ENCODE results near the gene DDR2. TPM values are rescaled to one million over a fixed set of nuclear protein-coding genes. Genes with fewer than 3 reads are reported as not detected.

Gene DDR2
- total and polyA plus RNA-seq, 4 donors, result 2.3 to 55.7 (median 17.6) TPM

GRCh38 chr1:162688521-162688920 is 56.3 kb downstream of the DDR2 start:
- DNase-seq (no peak), ATAC-seq (ENCODE audit: insufficient read depth, low FRiP score) (no peak)
- Histone ChIP-seq H3K4me3 (no peak overlapping the region), H3K27me3 (ENCODE audit: control insufficient read depth in 3 of 3, insufficient read depth in 3 of 3, low read length in 2 of 3) (no peaks in the 10 kb centered on the region), H3K4me1 (ENCODE audit: control insufficient read depth in 5 of 5, insufficient read depth in 5 of 5, low read length in 5 of 5) (peaks cover 0 to 16% (median 6%) of the 10 kb centered on the region in 5 donors), H3K36me3 (ENCODE audit: control insufficient read depth in 4 of 4, insufficient read depth in 4 of 4, low read length in 4 of 4) (no peaks in the 10 kb centered on the region), H3K9ac (ENCODE audit: insufficient read depth in 1 of 2, low read length in 2 of 2) (no peak overlapping the region), H3K9me3 (ENCODE audit: control insufficient read depth in 4 of 4, insufficient read depth in 3 of 4, low read length in 3 of 4) (no peaks in the 10 kb centered on the region), H3K27ac (ENCODE audit: low read depth in 1 of 2, low read length in 1 of 2) (peak overlapping the region in 1 of 2 donors; percentile 76)
- no peak for TF ChIP-seq CTCF (IDR thresholded peaks at IDR 0.05; ENCODE audit: control extremely low read depth, extremely low read depth)
- 71 to 77% methylated on average over 4 of the region's 4 CpGs for WGBS, 2 donors

DNA sequence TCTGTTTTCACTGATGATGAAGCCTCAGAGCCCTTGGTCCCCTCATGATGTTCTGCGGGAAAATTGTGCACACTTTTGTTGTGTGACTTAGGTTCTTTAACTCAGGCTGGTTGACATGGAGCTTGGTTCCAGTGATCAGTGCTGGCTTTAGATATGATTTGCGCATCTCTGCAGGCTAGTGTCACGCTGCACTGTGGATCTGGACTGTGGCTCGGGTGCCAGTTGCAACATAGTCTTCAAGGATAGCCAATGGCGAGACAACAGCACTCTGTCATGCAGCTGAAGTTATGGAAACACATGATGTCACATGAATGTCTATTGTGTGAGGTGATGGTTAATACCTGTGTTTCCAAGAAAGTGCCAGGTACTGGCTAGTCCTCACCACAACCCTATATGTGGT is 56.7 kb downstream of the DDR2 start:
- no peak for DNase-seq
- Histone ChIP-seq H3K36me3 (ENCODE audit: control insufficient read depth in 4 of 4, insufficient read depth in 4 of 4, low read length in 4 of 4) (no peaks in the 10 kb centered on the region), H3K27me3 (ENCODE audit: control insufficient read depth in 3 of 3, insufficient read depth in 3 of 3, low read length in 2 of 3) (no peaks in the 10 kb centered on the region), H3K27ac (ENCODE audit: low read depth in 1 of 2, low read length in 1 of 2) (peak overlapping the region in 1 of 2 donors; percentile 76), H3K9me3 (ENCODE audit: control insufficient read depth in 4 of 4, insufficient read depth in 3 of 4, low read length in 3 of 4) (no peaks in the 10 kb centered on the region), H3K4me1 (ENCODE audit: control insufficient read depth in 5 of 5, insufficient read depth in 5 of 5, low read length in 5 of 5) (peaks cover 0 to 16% (median 8%) of the 10 kb centered on the region in 5 donors), H3K9ac (ENCODE audit: insufficient read depth in 1 of 2, low read length in 2 of 2) (no peak overlapping the region), H3K4me3 (no peak overlapping the region)
- no peak for TF ChIP-seq CTCF (IDR thresholded peaks at IDR 0.05; ENCODE audit: control extremely low read depth, extremely low read depth)
- 93 to 95% methylated on average over 5 of the region's 5 CpGs for WGBS, 2 donors
- ATAC-seq (ENCODE audit: insufficient read depth, low FRiP score), result no peak

- Histone ChIP-seq H3K36me3 (ENCODE audit: control insufficient read depth in 4 of 4, insufficient read depth in 4 of 4, low read length in 4 of 4) (no peaks in the 10 kb centered on the region), H3K27me3 (ENCODE audit: control insufficient read depth in 3 of 3, insufficient read depth in 3 of 3, low read length in 2 of 3) (no peaks in the 10 kb centered on the region), H3K9ac (ENCODE audit: insufficient read depth in 1 of 2, low read length in 2 of 2) (no peak overlapping the region), H3K4me1 (ENCODE audit: control insufficient read depth in 5 of 5, insufficient read depth in 5 of 5, low read length in 5 of 5) (peaks cover 0 to 16% (median 8%) of the 10 kb centered on the region in 5 donors), H3K9me3 (ENCODE audit: control insufficient read depth in 4 of 4, insufficient read depth in 3 of 4, low read length in 3 of 4) (no peaks in the 10 kb centered on the region), H3K4me3 (no peak overlapping the region), H3K27ac (ENCODE audit: low read depth in 1 of 2, low read length in 1 of 2) (peak overlapping the region; percentile 43 to 79)
- no peak for DNase-seq
- ATAC-seq (ENCODE audit: insufficient read depth, low FRiP score), result no peak
- WGBS, 2 donors, result 71 to 80% methylated on average over 5 of the region's 5 CpGs
- TF ChIP-seq CTCF (IDR thresholded peaks at IDR 0.05; ENCODE audit: control extremely low read depth, extremely low read depth), result no peak
Measured at GRCh38 chr1:162689745-162690671, 57.7 kb downstream of the DDR2 start.
